ENCODE results near the gene TTC28. TPM values are rescaled to one million over a fixed set of nuclear protein-coding genes. Genes with fewer than 3 reads are reported as not detected.
"Not testable (repeated sequence)": the region's sequence is repeated elsewhere in the genome, so short reads cannot be mapped to it uniquely, and the experiment has no call there.

TTC28 gene
- total and polyA plus RNA-seq, 2 donors (not counting 3 experiments of a cell fraction or from before 2014, with no cell fraction given): 16.5 to 51.1 TPM

- FAIRE-seq (no peak), DNase-seq (ENCODE audit: low read depth, low spot score) (no peak)
- Histone ChIP-seq H3K9me3 (replicated peaks; ENCODE audit: control insufficient read depth, insufficient read depth, low read length) (no peaks in the 10 kb centered on the region), H3K27me3 (ENCODE audit: control insufficient read depth in 2 of 2, insufficient read depth in 2 of 2, low read length in 2 of 2) (no peaks in the 10 kb centered on the region), H4K20me1 (replicated peaks; ENCODE audit: control insufficient read depth, extremely low read depth, insufficient read depth, low read length) (peaks cover 2% of the 10 kb centered on the region), H3K36me3 (ENCODE audit: control insufficient read depth in 2 of 2, extremely low read depth in 1 of 2, insufficient read depth in 2 of 2, low read length in 2 of 2) (no peaks in the 10 kb centered on the region), H3K4me2 (ENCODE audit: insufficient read depth, low read length) (no peak overlapping the region), H3K9me1 (replicated peaks; ENCODE audit: control insufficient read depth, extremely low read depth, insufficient read depth, low read length) (no peaks in the 10 kb centered on the region), H3K79me2 (ENCODE audit: control insufficient read depth, insufficient read depth, low read length) (no peaks in the 10 kb centered on the region), H3K27ac (ENCODE audit: insufficient read depth, low read depth, low read length) (no peak overlapping the region), H3K4me3 (replicated peaks in 1 of 3; ENCODE audit: insufficient read depth in 1 of 3, low read depth in 1 of 3, low read length in 3 of 3) (no peak overlapping the region), H3K4me1 (ENCODE audit: control insufficient read depth, extremely low read depth, insufficient read depth, low read length) (no peaks in the 10 kb centered on the region), H3K9ac (replicated peaks; ENCODE audit: extremely low read depth, insufficient read depth, low read length) (no peak overlapping the region), H2AFZ (ENCODE audit: low read depth, low read length) (no peak overlapping the region)
- intact Hi-C loops (cut with micrococcal nuclease) (no loop called here), dilution Hi-C loops (cut with MboI; ENCODE audit: extremely low pct_ligation_motif_present, low sequenced_read_pairs) (no loop called here)
- POLR2A ChIA-PET: no interaction called here
- no TSS peak for BruUV-seq (replicated peaks)
- CTCF ChIA-PET: no interaction called here
- TF ChIP-seq EZH2 (IDR thresholded peaks at IDR 0.05; ENCODE audit: borderline replicate concordance, low read depth, low read length, severe bottlenecking) (no peak), FOS (IDR thresholded peaks at IDR 0.05; ENCODE audit: borderline replicate concordance, insufficient read depth, low read length) (no peak), MAX (IDR thresholded peaks at IDR 0.05; ENCODE audit: insufficient read depth, insufficient read length) (no peak), POLR2A (IDR thresholded peaks at IDR 0.05; ENCODE audit: low read depth, low read length) (no peak), GATA2 (IDR thresholded peaks at IDR 0.05; ENCODE audit: insufficient read depth, insufficient read length, low read depth, low read length) (no peak), MYC (IDR thresholded peaks at IDR 0.05; ENCODE audit: low read depth, low read length) (no peak), CTCF (IDR thresholded peaks at IDR 0.05; ENCODE audit: extremely low read depth in 1 of 2, insufficient read depth in 1 of 2, low read depth in 1 of 2, low read length in 2 of 2) (no peak), JUN (IDR thresholded peaks at IDR 0.05; ENCODE audit: borderline replicate concordance, insufficient read depth, insufficient read length, low read depth) (no peak), POLR2AphosphoS5 (IDR thresholded peaks at IDR 0.05; ENCODE audit: insufficient read depth, low read depth, low read length) (no peak)
These were observed 314.3 kb downstream of the TTC28 start for GRCh38 chr22:28365371-28365770.

- CTCF ChIA-PET: not testable (repeated sequence)
These were observed 315.5 kb downstream of the TTC28 start for GRCh38 chr22:28364105-28364504.

More at GRCh38 chr22:28364105-28364504, 315.5 kb downstream of the TTC28 start:
- H3K36me3 ChIP-seq (ENCODE audit: control insufficient read depth in 2 of 2, extremely low read depth in 1 of 2, insufficient read depth in 2 of 2, low read length in 2 of 2); dilution Hi-C loops (cut with MboI; ENCODE audit: extremely low pct_ligation_motif_present, low sequenced_read_pairs); H4K20me1 ChIP-seq (replicated peaks; ENCODE audit: control insufficient read depth, extremely low read depth, insufficient read depth, low read length); BruUV-seq (replicated peaks); DNase-seq (ENCODE audit: low read depth, low spot score); H3K4me1 ChIP-seq (ENCODE audit: control insufficient read depth, extremely low read depth, insufficient read depth, low read length); H3K27me3 ChIP-seq (ENCODE audit: control insufficient read depth in 2 of 2, insufficient read depth in 2 of 2, low read length in 2 of 2); H3K79me2 ChIP-seq (ENCODE audit: control insufficient read depth, insufficient read depth, low read length); POLR2A ChIA-PET; H3K4me3 ChIP-seq (replicated peaks in 1 of 3; ENCODE audit: insufficient read depth in 1 of 3, low read depth in 1 of 3, low read length in 3 of 3); H3K9me1 ChIP-seq (replicated peaks; ENCODE audit: control insufficient read depth, extremely low read depth, insufficient read depth, low read length); H3K9me3 ChIP-seq (replicated peaks; ENCODE audit: control insufficient read depth, insufficient read depth, low read length); intact Hi-C loops (cut with micrococcal nuclease); FAIRE-seq; H3K9ac ChIP-seq (replicated peaks; ENCODE audit: extremely low read depth, insufficient read depth, low read length); H3K4me2 ChIP-seq (ENCODE audit: insufficient read depth, low read length); H3K27ac ChIP-seq (ENCODE audit: insufficient read depth, low read depth, low read length); H2AFZ ChIP-seq (ENCODE audit: low read depth, low read length): not testable (repeated sequence)

All from endothelial cell of umbilical vein (primary cell).